ENCODE measurements around the gene FBXO47. TPM values are rescaled to one million over a fixed set of nuclear protein-coding genes. Genes with fewer than 3 reads are reported as not detected.

Gene FBXO47
- total and polyA plus RNA-seq, 2 of the 4 experiments (the other 2 are of a cell fraction): under 0.01 TPM; not detected in 1

- peaks cover 14 to 67% of the 10 kb centered on the region in 2 experiments; a peak in 2 of 4 replicates for H3K79me1 ChIP-seq (ENCODE audit: low read depth in 1 of 2, low read length in 2 of 2)
- H3K4me3 ChIP-seq (ENCODE audit: insufficient read depth, low read depth, low read length): no peak overlapping the region
- H3K27me3 ChIP-seq (ENCODE audit: control insufficient read depth, insufficient read depth, low read length): no peaks in the 10 kb centered on the region
- BruUV-seq (replicated peaks): no TSS peak
- TF ChIP-seq MXI1 (IDR thresholded peaks at IDR 0.05; ENCODE audit: borderline replicate concordance, low read depth, low read length): no peak
- no peak for TF ChIP-seq ELK1 (IDR thresholded peaks at IDR 0.05; ENCODE audit: borderline replicate concordance, low read depth, low read length)
- TF ChIP-seq, protein P1, sequence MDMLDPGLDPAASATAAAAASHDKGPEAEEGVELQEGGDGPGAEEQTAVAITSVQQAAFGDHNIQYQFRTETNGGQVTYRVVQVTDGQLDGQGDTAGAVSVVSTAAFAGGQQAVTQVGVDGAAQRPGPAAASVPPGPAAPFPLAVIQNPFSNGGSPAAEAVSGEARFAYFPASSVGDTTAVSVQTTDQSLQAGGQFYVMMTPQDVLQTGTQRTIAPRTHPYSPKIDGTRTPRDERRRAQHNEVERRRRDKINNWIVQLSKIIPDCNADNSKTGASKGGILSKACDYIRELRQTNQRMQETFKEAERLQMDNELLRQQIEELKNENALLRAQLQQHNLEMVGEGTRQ (IDR thresholded peaks at IDR 0.05; ENCODE audit: low read depth, low read length): no peak
- TF ChIP-seq POLR2A (IDR thresholded peaks at IDR 0.05; ENCODE audit: low read depth, low read length): no peak
- TF ChIP-seq CTCF (conservative IDR thresholded peaks at IDR 0.05; ENCODE audit: low read depth, low read length): no peak
- no peak for TF ChIP-seq RCOR1 (IDR thresholded peaks at IDR 0.05; ENCODE audit: insufficient replicate concordance, low read length)
- TF ChIP-seq RAD21 (IDR thresholded peaks at IDR 0.05; ENCODE audit: low read length): no peak
- no peak for TF ChIP-seq MAZ (IDR thresholded peaks at IDR 0.05; ENCODE audit: borderline replicate concordance, low read depth, low read length)
- TF ChIP-seq SMC3 (IDR thresholded peaks at IDR 0.05; ENCODE audit: low read depth, low read length): no peak
- TF ChIP-seq FOS (IDR thresholded peaks at IDR 0.05; ENCODE audit: low read depth, low read length): no peak
- H3K56ac ChIP-seq (ENCODE audit: extremely low read depth, insufficient read depth, low read length): no peak overlapping the region
- H3K23ac ChIP-seq (ENCODE audit: low read depth, low read length): 0 out of 2 replicates have a peak overlapping the region, but pooled peaks have one; percentile 53
- peak overlapping the region; percentile 21 for H2AK5ac ChIP-seq (ENCODE audit: low read depth, low read length)
- H3K27ac ChIP-seq (ENCODE audit: insufficient read depth, low read length): peak overlapping the region; percentile 4; the same call in 1 of the 2 replicates
- peaks cover 19% of the 10 kb centered on the region for H3K4me1 ChIP-seq (ENCODE audit: control insufficient read depth, insufficient read depth, low read length)
- ATAC-seq (ENCODE audit: low read depth) (no peak), DNase-seq (no peak)
- no peak overlapping the region for H2BK15ac ChIP-seq (ENCODE audit: low read depth, low read length)
- dilution Hi-C loops (cut with HindIII; ENCODE audit: low sequenced_read_pairs, unreplicated experiment): no loop called here
- no peak overlapping the region for H3K9ac ChIP-seq (ENCODE audit: low read depth, low read length)
- H3K4me2 ChIP-seq (ENCODE audit: low read depth, low read length): no peak overlapping the region
- 80% methylated on average over 3 of the region's 13 CpGs; no CpG with 5 or more reads in 1 of the 2 experiments for WGBS, 2 experiments (ENCODE audit: extremely low coverage in 2 of 2, insufficient read length in 1 of 2)
- H4K5ac ChIP-seq (ENCODE audit: low read depth, low read length): no peak overlapping the region
- no peak overlapping the region for H3K18ac ChIP-seq (ENCODE audit: low read depth, low read length)
- no peaks in the 10 kb centered on the region for H3K9me3 ChIP-seq (ENCODE audit: control insufficient read depth, insufficient read depth, low read length)
- H2BK20ac ChIP-seq (ENCODE audit: low read depth, low read length): no peak overlapping the region
- H4K20me1 ChIP-seq (ENCODE audit: insufficient read depth, low read length): peaks cover 35% of the 10 kb centered on the region
- H4K8ac ChIP-seq (ENCODE audit: low read depth in 2 of 2, low read length in 2 of 2): peak overlapping the region in 1 of 2 experiments; percentile 22; a peak in 1 of 4 replicates
- peaks cover 9% of the 10 kb centered on the region for H3K9me1 ChIP-seq (ENCODE audit: insufficient read depth, low read length)
- in situ Hi-C loops (cut with MboI; ENCODE audit: low sequenced_read_pairs): no loop called here
- H3K4ac ChIP-seq (ENCODE audit: low read depth, low read length): peak overlapping the region; percentile 2; the same call in 1 of the 2 replicates
- ChIA-PET CTCF (interaction anchor here (1.4 kb wide), 1 partner anchor 61 kb away, joined by 5 read pairs; no protein-coding TSS in a partner anchor), POLR2A (ENCODE audit: unreplicated experiment) (no interaction called here)
- intact Hi-C loops (cut with micrococcal nuclease): no loop called here
- peak overlapping the region; percentile 72 for H2BK5ac ChIP-seq (ENCODE audit: low read depth, low read length, poor library complexity, severe bottlenecking)
- H3K14ac ChIP-seq (replicated peaks; ENCODE audit: low read depth, low read length): 0 out of 2 replicates have a peak overlapping the region, but pooled peaks have one; percentile 0
- H2AK9ac ChIP-seq (replicated peaks; ENCODE audit: low read depth, low read length, poor library complexity): peak overlapping the region; percentile 20
- H3K36me3 ChIP-seq (ENCODE audit: control insufficient read depth, insufficient read depth, low read length): peaks cover 40% of the 10 kb centered on the region
- H4K91ac ChIP-seq (ENCODE audit: insufficient read depth, low read depth, low read length): no peak overlapping the region
- H2AFZ ChIP-seq (replicated peaks; ENCODE audit: low read length, poor library complexity): no peak overlapping the region
- no peak overlapping the region for H2BK120ac ChIP-seq (ENCODE audit: low read depth, low read length)
Measured at GRCh38 chr17:38921756-38922411, 45.3 kb downstream of the FBXO47 start.
